HTR-8/SVneo (cell line): Measurements from ENCODE around the gene PCSK2.

Source experiments
- DNase-seq: peaks from one replicate; pipeline ENCODE4 v3.0.0; 2011; ENCODE audit warnings: low spot score, mixed read lengths; ENCODE audit not compliant: insufficient read length
- FAIRE-seq: peaks from 2 replicates; lab custom pipeline; 2011; peaks lifted over from hg19 to GRCh38; lab: Jason Lieb, UNC

The PCSK2 gene

DNA sequence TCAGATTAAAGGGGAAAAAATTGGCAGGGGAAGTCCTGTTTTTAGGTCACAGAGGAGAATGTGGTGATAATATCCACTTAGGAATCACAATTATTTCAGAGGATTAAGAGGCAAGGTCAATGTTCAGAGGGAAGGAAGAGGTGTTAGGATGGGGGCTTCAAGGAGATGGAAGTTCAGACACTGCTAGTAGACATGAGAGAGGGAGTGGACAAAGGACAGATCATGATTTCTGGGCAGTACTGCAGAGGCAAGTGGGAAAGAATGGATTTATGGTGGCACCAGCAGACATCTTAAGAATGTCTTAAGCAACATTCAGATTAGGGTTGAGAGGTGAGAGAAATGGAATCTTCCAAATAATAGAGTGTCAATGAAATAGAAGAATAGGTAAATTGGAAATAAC lies 9.9 kb downstream of the PCSK2 start:
- DNase-seq: no peak
- no peak for FAIRE-seq

- DNase-seq (no peak), FAIRE-seq (no peak)
Observed at GRCh38 chr20:17248224-17248623, 21.4 kb downstream of the PCSK2 start.

GRCh38 chr20:17262786-17263185 lies 35.9 kb downstream of the PCSK2 start:
- FAIRE-seq: no peak

DNA sequence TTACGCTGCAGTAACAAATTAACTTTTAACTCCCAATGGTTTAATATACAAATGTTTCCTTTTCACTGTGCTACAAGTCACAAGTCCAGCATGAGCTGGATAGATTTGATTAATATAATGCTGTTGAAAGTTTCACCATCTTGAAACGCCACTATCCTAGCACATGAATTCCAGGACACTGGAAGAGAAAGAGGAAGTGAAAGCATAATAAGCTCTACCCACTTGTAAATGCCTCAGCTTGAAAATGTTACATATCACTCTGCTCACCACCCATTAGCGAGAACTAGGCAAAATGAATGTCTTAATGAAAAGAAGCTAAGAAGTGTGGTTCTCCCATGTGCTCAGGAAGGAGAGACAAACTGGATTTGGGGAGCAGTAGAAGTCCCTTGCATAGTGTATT lies 46.9 kb downstream of the PCSK2 start:
- DNase-seq (no peak), FAIRE-seq (no peak)

More at GRCh38 chr20:17262786-17263185, 35.9 kb downstream of the PCSK2 start:
- no peak for DNase-seq

- no peak for FAIRE-seq
- no peak for DNase-seq
Observed at GRCh38 chr20:17276101-17276500, 49.3 kb downstream of the PCSK2 start.

GRCh38 chr20:17281478-17281877 lies 54.6 kb downstream of the PCSK2 start:
- DNase-seq (no peak), FAIRE-seq (no peak)

GRCh38 chr20:17282501-17282900 lies 55.7 kb downstream of the PCSK2 start:
- FAIRE-seq (no peak), DNase-seq (no peak)

DNA sequence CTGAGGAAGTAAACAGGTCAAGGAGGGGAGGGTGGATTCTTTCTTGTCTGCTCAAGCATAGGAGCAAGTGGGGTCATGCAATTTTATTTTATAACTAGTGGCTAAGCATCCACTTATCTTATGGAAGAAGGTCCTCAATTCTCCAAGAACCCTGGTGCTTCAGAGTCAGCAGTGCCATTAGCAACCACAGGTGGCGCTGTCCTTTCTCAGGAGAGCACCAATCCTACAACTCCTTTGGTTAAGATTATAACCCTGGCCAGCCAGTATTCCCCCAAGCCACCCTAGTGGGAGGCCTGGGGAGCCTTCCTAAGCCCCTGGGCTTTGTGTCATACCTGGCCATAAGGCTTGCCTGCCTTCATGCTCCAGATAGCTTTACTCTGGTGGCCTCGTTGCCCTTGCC lies 60.7 kb downstream of the PCSK2 start:
- DNase-seq (no peak), FAIRE-seq (no peak)

DNA sequence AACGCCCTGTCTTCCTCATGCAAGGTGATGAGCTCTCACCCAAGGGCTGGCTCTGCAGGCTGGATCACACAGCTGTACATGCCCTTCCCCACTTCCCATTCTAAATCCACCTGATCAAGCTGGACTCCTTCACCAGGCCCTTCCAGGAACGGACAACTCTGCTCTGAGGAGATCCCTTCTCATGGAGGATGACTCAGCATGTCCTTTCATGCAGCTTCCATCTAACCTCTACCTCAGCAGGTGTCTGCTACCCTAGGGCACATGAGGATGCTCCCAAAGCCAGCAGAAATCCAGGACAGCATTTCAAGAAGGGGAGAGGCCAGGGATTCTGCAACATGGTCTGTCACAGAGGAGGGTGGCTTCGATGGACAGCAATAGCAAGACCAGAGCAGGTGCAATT lies 61.2 kb downstream of the PCSK2 start:
- FAIRE-seq: no peak
- no peak for DNase-seq

GRCh38 chr20:17295151-17295726 lies 68.4 kb downstream of the PCSK2 start:
- FAIRE-seq: no peak
- DNase-seq: no peak

GRCh38 chr20:17295991-17296390 lies 69.2 kb downstream of the PCSK2 start:
- FAIRE-seq: no peak
- no peak for DNase-seq

DNA sequence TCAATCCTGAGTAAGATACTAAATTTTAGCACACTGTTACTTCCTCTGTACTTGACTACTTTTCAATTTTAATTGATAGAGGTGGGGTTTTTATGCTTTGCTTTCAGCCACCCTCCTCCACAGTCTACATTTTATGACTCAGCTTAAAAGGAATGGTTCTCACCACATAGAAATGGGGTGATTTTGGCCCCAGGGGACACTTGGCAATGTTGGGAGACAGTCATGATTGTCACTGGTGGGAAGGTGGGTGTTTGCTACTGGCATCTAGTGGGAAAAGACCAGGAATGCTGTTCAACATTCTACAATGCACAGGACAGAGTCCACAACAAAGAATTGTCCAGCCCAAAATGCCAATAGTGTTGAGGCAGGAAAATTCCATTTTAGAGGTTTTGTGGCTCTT lies 71.3 kb downstream of the PCSK2 start:
- FAIRE-seq: no peak
- DNase-seq: no peak

GRCh38 chr20:17298751-17299150 lies 71.9 kb downstream of the PCSK2 start:
- DNase-seq: no peak
- no peak for FAIRE-seq

DNA sequence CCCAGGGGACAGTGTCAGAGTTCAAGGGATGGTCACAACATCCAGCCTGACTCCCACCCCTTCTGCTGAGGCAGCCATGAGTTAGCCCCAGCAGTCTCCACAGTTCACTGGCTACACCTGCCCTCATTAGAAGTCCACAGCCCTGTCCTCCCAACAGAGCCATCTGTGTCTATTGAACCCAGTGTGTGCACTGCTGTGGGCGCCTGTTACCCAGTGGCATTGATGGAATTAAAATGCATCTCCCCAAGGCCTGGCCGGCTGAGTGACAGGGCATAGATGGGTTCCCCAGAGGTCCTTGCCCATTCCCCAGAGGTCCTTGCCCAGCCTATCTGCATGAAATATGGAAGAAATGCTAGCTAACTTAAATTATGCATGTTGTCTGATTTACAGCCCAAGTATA lies 73.3 kb downstream of the PCSK2 start:
- FAIRE-seq (no peak), DNase-seq (no peak)

DNA sequence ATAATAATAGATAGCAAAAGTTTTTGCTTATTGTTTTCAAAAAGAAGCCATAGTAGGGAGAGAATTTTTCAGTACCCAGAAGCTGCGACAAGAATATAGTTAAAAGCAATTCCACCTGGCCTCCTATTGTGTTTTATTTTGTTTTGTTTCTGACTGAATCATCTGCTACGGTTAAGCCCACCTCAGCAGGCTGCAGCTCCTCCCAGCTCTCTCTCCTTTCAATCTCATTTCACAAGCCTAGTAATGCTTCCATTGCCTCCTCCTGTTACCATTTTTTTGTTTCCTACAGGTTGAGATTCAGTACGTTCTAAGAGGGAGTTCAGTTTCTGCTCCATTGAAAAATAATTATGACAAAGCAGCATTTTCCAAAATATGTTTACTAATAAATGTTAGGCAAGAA lies 77.9 kb downstream of the PCSK2 start:
- FAIRE-seq (no peak), DNase-seq (no peak)

- DNase-seq: no peak
- no peak for FAIRE-seq
Observed at GRCh38 chr20:17306427-17306826, 79.6 kb downstream of the PCSK2 start.

DNA sequence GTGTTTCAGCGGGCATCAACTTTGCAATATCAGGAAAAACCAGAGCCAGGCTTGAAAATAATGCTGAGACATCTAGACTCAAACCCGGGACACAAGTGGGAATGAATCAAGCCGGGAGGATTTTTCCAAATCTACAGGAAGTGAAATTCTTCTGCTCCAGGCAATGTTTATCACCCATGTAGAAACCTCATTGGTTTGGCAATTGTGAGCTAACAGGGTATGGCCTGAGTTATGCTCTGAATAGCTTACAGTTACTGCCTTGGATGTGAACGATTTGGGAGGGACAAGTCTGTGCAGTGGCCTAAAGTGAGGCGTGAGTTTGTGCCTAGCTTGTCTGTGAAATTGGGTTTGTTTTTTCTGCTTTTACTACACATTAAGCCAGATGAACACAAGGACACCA lies 87.4 kb downstream of the PCSK2 start:
- FAIRE-seq: no peak
- DNase-seq: no peak

DNA sequence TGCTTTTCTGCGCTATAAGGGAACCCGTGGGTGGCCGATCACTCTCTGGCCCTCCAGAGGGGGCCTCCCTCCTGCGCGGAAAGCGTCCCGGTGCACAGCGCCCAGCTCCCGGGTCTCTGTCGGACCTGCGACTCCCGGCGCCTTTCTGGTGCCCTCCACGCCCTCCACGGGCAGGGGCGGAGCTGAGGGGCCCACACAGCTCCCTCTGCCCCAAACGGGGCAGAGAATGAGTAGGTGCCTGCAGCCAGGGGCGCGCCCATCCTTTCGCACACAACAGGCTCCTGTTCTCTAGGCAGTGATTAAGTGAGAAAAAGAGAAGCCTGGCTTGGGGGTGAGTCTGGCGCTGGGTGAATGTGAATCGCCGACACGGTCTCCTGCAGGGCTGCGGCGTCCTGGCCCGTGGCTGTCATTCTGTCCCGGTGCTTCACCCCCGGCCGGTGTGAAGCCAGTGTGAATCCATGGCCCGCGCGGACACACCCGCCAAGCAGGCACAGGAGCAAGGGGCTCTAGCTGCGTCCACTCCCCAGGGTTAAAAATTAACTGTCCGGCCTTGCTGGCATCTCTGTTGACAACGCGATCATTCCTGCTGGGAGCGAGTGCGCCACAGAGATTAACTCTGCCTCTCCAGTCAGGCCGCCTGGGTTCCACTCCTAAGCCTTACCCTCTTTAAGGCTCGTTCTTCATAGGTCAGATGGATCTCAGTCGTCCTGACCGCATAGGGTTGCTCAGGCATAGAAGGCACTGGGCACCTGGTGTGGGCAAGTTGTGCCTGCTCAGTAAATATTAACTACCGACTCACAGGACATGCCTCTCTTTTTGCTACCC lies 88.8 kb downstream of the PCSK2 start:
- FAIRE-seq (no peak), DNase-seq (no peak)

- DNase-seq (no peak), FAIRE-seq (no peak)
Observed at GRCh38 chr20:17316316-17317038, 89.6 kb downstream of the PCSK2 start.

DNA sequence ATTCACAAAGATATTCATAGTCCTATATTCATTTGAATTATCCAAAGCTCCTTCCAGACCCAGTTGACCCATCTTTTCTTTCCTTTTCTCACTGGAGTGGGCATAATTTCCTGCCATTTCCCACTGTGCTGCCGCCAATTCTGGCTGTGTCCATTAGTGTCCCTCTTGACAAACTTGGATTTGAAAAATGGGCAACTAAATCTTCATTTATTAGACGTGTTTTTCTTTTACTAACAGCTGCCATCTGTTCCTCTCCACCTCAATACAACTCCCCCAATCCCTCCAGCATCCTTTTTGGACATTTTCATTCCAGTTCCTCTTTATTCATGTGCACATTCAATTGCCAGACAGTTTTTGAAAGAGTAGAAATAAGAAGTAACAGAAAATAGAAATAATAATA lies 90.5 kb downstream of the PCSK2 start:
- FAIRE-seq: no peak
- DNase-seq: no peak

GRCh38 chr20:17320456-17320855 lies 93.6 kb downstream of the PCSK2 start:
- FAIRE-seq (no peak), DNase-seq (no peak)
